Adrenal gland (tissue), 5 donors: ENCODE measurements around the gene AK8.

Experiments
- POLR2A ChIP-seq, 2 donors: fragments of 450-650 bp; IDR thresholded peaks; one replicate each; pipeline ENCODE4 v1.6.1; 2017; ENCODE audit warnings: antibody characterized with exemption in 2 of 2, mild to moderate bottlenecking in 2 of 2, moderate library complexity in 1 of 2
- TF ChIP-seq, protein P1 (sequence below), 6 experiments: fragments of 450-650 bp in 4 of 6; fragments of 200-600 bp in 2 of 6; sonication (generic) in 1 of 6; IDR thresholded peaks; 1 replicate in 5 of 6; 2 replicates in 1 of 6; pipeline versions ENCODE4 v1.5.1 to v1.8.0; 2016 to 2021; ENCODE audit warnings: antibody characterized with exemption in 6 of 6, mild to moderate bottlenecking in 2 of 6, moderate library complexity in 1 of 6
- donor health status: DM: no; HTN: no; CAD: no.

DNA sequence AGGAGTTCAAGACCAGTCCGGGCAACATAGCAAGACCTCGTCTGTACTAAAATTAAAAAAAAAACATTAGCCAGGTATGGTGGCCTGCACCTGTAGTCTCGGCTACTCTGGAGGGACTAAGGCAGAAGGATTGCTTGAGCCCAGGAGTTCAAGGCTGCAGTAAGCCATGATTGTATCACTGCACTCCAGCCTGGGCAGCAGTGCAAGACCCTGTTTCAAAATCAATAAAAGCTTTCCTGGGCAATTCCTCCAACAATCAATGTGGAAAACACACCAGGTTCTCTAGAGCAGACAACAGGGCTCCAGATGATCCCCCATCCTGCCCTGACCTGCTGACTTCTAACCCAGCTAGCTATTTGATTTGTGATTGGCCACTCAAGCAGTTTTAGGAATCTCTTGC is 1.2 kb downstream of the AK8 start:
- TF ChIP-seq, protein P1, sequence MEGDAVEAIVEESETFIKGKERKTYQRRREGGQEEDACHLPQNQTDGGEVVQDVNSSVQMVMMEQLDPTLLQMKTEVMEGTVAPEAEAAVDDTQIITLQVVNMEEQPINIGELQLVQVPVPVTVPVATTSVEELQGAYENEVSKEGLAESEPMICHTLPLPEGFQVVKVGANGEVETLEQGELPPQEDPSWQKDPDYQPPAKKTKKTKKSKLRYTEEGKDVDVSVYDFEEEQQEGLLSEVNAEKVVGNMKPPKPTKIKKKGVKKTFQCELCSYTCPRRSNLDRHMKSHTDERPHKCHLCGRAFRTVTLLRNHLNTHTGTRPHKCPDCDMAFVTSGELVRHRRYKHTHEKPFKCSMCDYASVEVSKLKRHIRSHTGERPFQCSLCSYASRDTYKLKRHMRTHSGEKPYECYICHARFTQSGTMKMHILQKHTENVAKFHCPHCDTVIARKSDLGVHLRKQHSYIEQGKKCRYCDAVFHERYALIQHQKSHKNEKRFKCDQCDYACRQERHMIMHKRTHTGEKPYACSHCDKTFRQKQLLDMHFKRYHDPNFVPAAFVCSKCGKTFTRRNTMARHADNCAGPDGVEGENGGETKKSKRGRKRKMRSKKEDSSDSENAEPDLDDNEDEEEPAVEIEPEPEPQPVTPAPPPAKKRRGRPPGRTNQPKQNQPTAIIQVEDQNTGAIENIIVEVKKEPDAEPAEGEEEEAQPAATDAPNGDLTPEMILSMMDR (IDR thresholded peaks at IDR 0.05): no peak
- TF ChIP-seq POLR2A (IDR thresholded peaks at IDR 0.05): no peak
